Adipocyte (in vitro differentiated cells): Measurements from ENCODE around the gene HAND1.

Source experiments
- DNase-seq: peaks from one replicate; pipeline ENCODE4 v3.0.0-alpha.2; 2015; ENCODE audit warnings: low read depth
- H3K27me3 ChIP-seq: replicated peaks from 2 replicates; pipeline ENCODE4 v1.7.0; 2013; ENCODE audit warnings: mild to moderate bottlenecking, low read length, moderate library complexity; ENCODE audit not compliant: control insufficient read depth, insufficient read depth
- H3K36me3 ChIP-seq: 2 replicates; pipeline ENCODE4 v1.7.0; 2013; ENCODE audit warnings: low read length, mild to moderate bottlenecking, moderate library complexity; ENCODE audit not compliant: control insufficient read depth, insufficient read depth, severe bottlenecking
- H3K4me1 ChIP-seq: 2 replicates; pipeline ENCODE4 v1.7.0; 2013; ENCODE audit warnings: mild to moderate bottlenecking, low read length, moderate library complexity; ENCODE audit not compliant: control insufficient read depth, insufficient read depth
- H3K4me3 ChIP-seq: 2 replicates; pipeline ENCODE4 v1.7.0; 2013; ENCODE audit warnings: mild to moderate bottlenecking, low read length, moderate library complexity
- H3K9ac ChIP-seq: 2 replicates; pipeline ENCODE4 v1.7.0; 2013; ENCODE audit warnings: mild to moderate bottlenecking, low read length, moderate library complexity
- H3K9me3 ChIP-seq: 2 replicates; pipeline ENCODE4 v1.7.0; 2013; ENCODE audit warnings: mild to moderate bottlenecking, low read length, moderate library complexity; ENCODE audit not compliant: control insufficient read depth

Gene HAND1

DNA sequence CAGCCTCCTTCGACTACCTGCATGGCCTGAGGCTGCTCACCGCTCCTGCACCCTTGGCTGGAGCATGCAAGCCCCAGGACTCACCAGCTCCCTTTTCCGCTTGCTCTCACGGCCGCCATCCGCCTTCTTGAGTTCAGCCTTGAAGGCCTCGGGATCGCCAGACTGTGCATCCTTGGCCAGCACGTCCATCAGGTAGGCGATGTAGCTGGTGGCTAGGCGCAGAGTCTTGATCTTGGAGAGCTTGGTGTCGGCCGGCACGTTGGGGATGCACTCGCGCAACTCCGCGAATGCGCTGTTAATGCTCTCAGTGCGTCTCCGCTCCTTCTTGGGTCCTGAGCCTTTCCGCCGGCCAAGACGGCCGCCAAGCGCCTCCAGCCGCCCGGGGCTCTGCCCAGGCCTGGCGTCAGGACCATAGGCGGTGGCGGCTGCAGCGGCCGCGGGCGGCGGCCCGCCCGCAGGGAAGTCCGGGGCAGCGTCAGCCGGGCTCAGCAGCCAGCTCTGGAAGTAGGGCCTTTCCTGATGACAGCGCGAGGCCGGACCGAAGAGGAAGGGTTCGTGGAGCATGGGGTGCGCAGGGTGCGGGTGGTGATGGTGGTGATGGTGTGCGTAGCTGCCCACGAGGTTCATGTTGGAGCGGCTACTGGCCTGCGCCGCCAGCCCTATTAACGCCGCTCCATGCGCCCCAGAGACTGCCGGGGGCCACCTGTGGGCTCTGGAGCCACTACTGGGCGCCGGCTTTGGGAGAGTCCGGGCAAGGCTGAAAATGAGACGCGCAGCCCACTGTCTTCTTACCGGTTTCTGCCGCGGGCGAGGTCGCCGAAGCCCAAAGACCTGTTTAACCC lies 424 bp downstream of the HAND1 start:
- peak; percentile 27 for DNase-seq
- Histone ChIP-seq H3K9ac (no peak overlapping the region), H3K9me3 (peaks cover 9% of the 10 kb centered on the region), H3K27me3 (peaks cover 89% of the 10 kb centered on the region), H3K36me3 (no peaks in the 10 kb centered on the region), H3K4me1 (no peaks in the 10 kb centered on the region), H3K4me3 (peak overlapping the region; percentile 34)

- Histone ChIP-seq H3K9ac (no peak overlapping the region), H3K4me3 (no peak overlapping the region), H3K9me3 (peaks cover 4% of the 10 kb centered on the region), H3K36me3 (no peaks in the 10 kb centered on the region), H3K27me3 (peaks cover 89% of the 10 kb centered on the region), H3K4me1 (no peaks in the 10 kb centered on the region)
- no peak for DNase-seq
Measured at GRCh38 chr5:154476354-154477205, 1.4 kb downstream of the HAND1 start.

GRCh38 chr5:154475591-154476353 lies 2.3 kb downstream of the HAND1 start:
- Histone ChIP-seq H3K4me1 (no peaks in the 10 kb centered on the region), H3K36me3 (no peaks in the 10 kb centered on the region), H3K9ac (no peak overlapping the region), H3K4me3 (no peak overlapping the region), H3K27me3 (peaks cover 89% of the 10 kb centered on the region), H3K9me3 (no peaks in the 10 kb centered on the region)
- DNase-seq = no peak

DNA sequence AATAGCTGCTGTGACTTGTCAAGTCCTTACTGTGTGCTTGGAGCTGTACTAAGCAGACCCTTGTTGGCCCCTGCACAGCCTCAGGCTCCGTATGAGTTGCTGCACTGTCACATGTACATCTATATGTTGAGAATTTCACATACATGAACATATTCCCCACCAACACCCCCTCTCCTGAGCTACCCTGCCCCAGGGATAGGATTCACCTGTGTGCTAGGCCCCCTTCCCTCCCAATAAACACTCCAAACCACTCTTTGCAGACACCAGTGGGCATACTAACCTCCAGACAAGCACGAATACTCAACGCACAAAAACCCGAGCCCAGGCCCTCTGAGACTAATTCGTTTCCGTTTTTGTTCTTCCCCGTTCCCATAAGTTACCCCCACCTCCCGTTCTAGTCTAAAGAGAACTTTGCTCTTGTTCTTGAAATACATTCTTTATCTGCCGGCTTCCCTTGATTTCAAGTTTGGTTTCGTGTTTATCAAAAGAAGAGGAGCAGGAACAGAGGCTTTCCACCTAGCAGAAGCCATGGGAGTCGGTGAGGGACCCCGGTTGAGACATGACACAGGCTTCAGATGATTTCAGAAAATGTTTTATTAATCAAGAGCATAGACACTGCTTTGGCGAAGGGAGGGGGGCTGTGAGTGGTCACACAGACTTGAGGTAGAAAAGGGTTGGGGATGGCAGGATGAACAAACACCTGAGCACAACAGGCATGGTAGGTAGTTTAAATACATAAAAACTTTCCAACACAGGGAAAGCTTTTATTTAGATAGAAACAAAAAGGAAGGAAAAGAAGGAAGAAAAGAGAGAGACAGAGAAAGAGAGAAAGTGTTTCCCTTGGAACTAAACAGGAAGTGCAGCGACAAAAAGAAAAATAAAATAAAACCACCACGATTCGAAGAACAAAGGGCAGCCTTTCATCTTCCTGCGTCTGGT lies 3.4 kb downstream of the HAND1 start:
- Histone ChIP-seq H3K4me1 (no peaks in the 10 kb centered on the region), H3K36me3 (no peaks in the 10 kb centered on the region), H3K4me3 (no peak overlapping the region), H3K27me3 (peaks cover 88% of the 10 kb centered on the region), H3K9ac (no peak overlapping the region), H3K9me3 (no peaks in the 10 kb centered on the region)
- DNase-seq = no peak

- Histone ChIP-seq H3K27me3 (peaks cover 84% of the 10 kb centered on the region), H3K9ac (no peak overlapping the region), H3K36me3 (no peaks in the 10 kb centered on the region), H3K4me3 (no peak overlapping the region), H3K4me1 (no peaks in the 10 kb centered on the region), H3K9me3 (no peaks in the 10 kb centered on the region)
- no peak for DNase-seq
Measured at GRCh38 chr5:154473581-154474283, 4.3 kb downstream of the HAND1 start.

- Histone ChIP-seq H3K9me3 (no peaks in the 10 kb centered on the region), H3K9ac (no peak overlapping the region), H3K27me3 (peaks cover 84% of the 10 kb centered on the region), H3K4me3 (no peak overlapping the region), H3K4me1 (no peaks in the 10 kb centered on the region), H3K36me3 (no peaks in the 10 kb centered on the region)
- no peak for DNase-seq
Measured at GRCh38 chr5:154472871-154473580, 5.0 kb downstream of the HAND1 start.

DNA sequence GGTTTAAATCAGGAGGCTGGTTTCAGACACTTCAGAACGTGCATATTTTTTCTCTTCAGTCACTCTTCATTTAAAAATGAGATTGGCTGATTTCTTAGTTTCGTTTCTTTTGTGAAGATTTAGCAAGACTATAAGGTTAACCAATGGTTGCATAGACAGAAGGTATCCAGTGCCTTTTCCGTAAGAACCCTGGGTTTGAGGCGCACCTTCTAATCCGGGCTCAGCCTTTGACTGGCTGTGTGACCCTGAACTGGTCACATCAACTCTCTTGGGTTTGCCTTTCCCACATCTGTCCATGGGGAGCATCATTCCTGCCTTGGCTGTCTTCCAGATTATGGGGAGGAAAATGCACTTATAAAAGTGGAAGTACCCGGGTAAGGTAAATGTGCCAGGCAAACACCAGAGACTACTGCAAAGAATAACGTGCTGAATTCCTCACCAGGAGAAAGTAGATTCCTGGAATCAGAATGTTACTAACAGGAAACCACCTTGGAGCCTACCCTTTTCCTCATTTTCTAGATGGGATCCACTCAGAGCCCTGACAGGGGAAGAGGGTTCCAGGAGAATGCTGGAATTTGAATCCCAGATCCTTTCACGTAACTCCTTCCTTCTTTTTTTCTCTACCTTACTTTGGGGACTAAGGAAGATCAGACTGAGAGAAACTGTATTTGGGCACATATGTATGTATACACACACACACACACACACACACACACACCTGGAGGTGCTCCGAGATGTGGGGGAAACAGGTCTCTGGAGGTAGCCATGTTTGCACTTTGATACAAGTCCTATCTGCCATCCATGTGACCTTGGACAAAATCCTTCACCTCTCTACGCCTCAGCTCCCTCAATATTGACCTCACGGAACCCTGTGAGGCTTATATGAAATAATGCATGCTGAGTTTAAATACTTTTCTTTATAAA lies 6.8 kb downstream of the HAND1 start:
- no peaks in the 10 kb centered on the region for H3K9me3 ChIP-seq
- no peak overlapping the region for H3K4me3 ChIP-seq
- H3K9ac ChIP-seq = no peak overlapping the region
- peaks cover 73% of the 10 kb centered on the region for H3K27me3 ChIP-seq
- DNase-seq = no peak
- no peaks in the 10 kb centered on the region for H3K36me3 ChIP-seq
- H3K4me1 ChIP-seq = no peaks in the 10 kb centered on the region

DNA sequence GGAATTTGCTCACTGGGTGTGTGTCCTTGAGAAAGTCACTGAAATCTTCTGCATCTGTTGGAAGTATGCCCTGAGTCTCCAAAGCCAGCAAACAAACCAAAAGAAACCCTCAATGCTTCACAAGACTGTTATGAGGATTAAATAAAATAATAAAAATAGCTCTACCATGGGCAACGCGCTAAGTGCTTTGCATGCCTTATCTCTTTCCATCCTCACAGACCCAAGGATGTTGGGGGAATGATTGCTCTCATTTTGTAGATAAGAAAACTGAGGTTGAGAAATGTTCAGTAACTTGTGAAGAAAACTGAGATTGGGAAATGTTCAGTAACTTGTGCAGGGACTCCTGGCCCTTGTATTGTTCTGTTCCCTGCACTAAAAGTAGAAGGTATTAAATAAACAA lies 7.9 kb downstream of the HAND1 start:
- no peak overlapping the region for H3K4me3 ChIP-seq
- no peak for DNase-seq
- peaks cover 4% of the 10 kb centered on the region for H3K4me1 ChIP-seq
- no peak overlapping the region for H3K9ac ChIP-seq
- no peaks in the 10 kb centered on the region for H3K36me3 ChIP-seq
- peaks cover 62% of the 10 kb centered on the region for H3K27me3 ChIP-seq
- H3K9me3 ChIP-seq = no peaks in the 10 kb centered on the region
